ENCODE results near the gene OSTM1.

Gene OSTM1

DNA sequence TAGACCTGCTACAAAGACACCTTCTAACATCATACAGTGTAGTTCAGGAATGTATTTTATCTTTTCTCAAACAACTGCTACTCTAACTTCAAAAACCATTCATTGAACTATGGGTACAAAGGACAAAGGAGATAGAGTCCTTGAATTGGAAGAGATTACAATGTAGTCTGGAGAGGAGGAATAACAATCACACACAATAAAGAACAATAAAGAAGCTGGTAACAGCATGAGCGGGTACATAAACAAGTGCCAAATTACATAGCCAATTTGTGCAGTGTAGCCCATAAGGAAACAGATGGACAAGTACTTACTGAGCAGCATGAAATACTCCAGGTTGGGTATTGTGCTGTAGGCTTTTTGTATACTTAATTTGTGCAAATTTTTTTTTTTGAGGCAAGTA is 44.3 kb downstream of the OSTM1 start:
- Histone ChIP-seq H3K4me1 (ENCODE audit: control insufficient read depth in 1 of 2, insufficient read depth in 2 of 2, low read length in 2 of 2) (no peaks in the 10 kb centered on the region), H3K4me2 (ENCODE audit: low read length) (no peak overlapping the region), H3K9ac (ENCODE audit: low read length) (no peak overlapping the region), H3K27me3 (ENCODE audit: insufficient read depth, low read length) (no peaks in the 10 kb centered on the region), H2BK12ac (ENCODE audit: low read length) (no peak overlapping the region), H3K9me3 (ENCODE audit: insufficient read depth, low read depth, low read length) (no peaks in the 10 kb centered on the region), H4K12ac (ENCODE audit: low read depth, low read length) (no peak overlapping the region), H2BK5ac (ENCODE audit: low read depth, low read length, poor library complexity) (no peak overlapping the region), H2AFZ (ENCODE audit: insufficient read depth, low read length, poor library complexity) (no peak overlapping the region), H3K4me3 (ENCODE audit: low read depth, low read length) (no peak overlapping the region), H4K8ac (ENCODE audit: low read depth, low read length) (no peak overlapping the region), H3K23ac (ENCODE audit: low read length) (no peak overlapping the region), H3K27ac (ENCODE audit: low read depth, low read length) (no peak overlapping the region), H3K36me3 (ENCODE audit: control insufficient read depth in 1 of 2, insufficient read depth in 2 of 2, low read length in 2 of 2) (no peaks in the 10 kb centered on the region), H3K18ac (ENCODE audit: low read length) (no peak overlapping the region), H2AK5ac (ENCODE audit: low read length) (no peak overlapping the region), H3K79me1 (ENCODE audit: low read length) (no peaks in the 10 kb centered on the region), H3K4ac (ENCODE audit: low read depth, low read length) (no peak overlapping the region), H3K79me2 (ENCODE audit: control insufficient read depth, insufficient read depth, low read length, poor library complexity) (no peaks in the 10 kb centered on the region), H4K91ac (ENCODE audit: low read depth, low read length) (no peak overlapping the region), H3K14ac (ENCODE audit: low read length) (no peak overlapping the region), H2BK120ac (ENCODE audit: insufficient read depth, low read length, poor library complexity) (no peak overlapping the region)
- DNase-seq = no peak
- WGBS (ENCODE audit: extremely low coverage, insufficient coverage, insufficient read length) = no CpG with 5 or more reads among the region's 1 CpG

DNA sequence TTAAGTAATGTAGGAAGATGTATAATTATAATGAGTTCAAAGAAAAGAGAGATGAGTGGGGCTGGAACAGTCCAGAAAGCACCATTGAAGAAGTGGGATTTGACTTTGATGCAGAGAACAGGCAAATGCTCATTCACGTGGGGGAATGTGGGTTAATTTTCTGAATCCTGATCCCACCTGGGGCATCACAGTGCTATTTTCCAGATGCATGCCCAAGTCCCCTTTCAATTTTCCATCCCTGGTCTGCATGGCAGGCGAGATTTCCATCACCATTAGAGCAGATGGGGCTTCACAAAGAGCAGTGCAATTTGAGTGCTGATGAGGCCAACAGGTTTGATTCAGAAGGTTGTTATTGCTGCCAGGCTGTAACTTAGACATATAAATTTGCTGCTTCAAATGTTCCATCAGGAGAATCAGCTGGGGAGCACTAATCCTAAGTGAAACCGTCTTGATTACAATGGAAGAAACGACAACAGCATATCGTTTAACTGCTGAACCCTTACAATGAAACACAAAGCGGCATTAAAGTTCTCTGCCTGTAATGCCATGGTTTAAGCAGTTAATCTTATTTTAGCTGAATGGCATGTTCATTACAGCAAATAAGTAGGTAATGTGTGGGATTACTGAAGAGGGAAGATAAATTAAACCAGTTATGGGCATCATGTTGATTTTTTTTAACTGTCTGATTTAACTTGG is 45.2 kb downstream of the OSTM1 start:
- no peak overlapping the region for H3K14ac ChIP-seq (ENCODE audit: low read length)
- no peak overlapping the region for H3K9ac ChIP-seq (ENCODE audit: low read length)
- DNase-seq = no peak
- no peak overlapping the region for H2BK120ac ChIP-seq (ENCODE audit: insufficient read depth, low read length, poor library complexity)
- no CpG with 5 or more reads among the region's 6 CpGs for WGBS (ENCODE audit: extremely low coverage, insufficient coverage, insufficient read length)
- H3K27ac ChIP-seq (ENCODE audit: low read depth, low read length) = no peak overlapping the region
- no peaks in the 10 kb centered on the region for H3K4me1 ChIP-seq (ENCODE audit: control insufficient read depth in 1 of 2, insufficient read depth in 2 of 2, low read length in 2 of 2)
- no peak overlapping the region for H3K23ac ChIP-seq (ENCODE audit: low read length)
- H3K4me3 ChIP-seq (ENCODE audit: low read depth, low read length) = no peak overlapping the region
- no peaks in the 10 kb centered on the region for H3K79me1 ChIP-seq (ENCODE audit: low read length)
- no peaks in the 10 kb centered on the region for H3K36me3 ChIP-seq (ENCODE audit: control insufficient read depth in 1 of 2, insufficient read depth in 2 of 2, low read length in 2 of 2)
- no peak overlapping the region for H4K8ac ChIP-seq (ENCODE audit: low read depth, low read length)
- no peak overlapping the region for H3K18ac ChIP-seq (ENCODE audit: low read length)
- H3K4ac ChIP-seq (ENCODE audit: low read depth, low read length) = no peak overlapping the region
- no peak overlapping the region for H2AFZ ChIP-seq (ENCODE audit: insufficient read depth, low read length, poor library complexity)
- H2BK5ac ChIP-seq (ENCODE audit: low read depth, low read length, poor library complexity) = no peak overlapping the region
- no peak overlapping the region for H3K4me2 ChIP-seq (ENCODE audit: low read length)
- no peak overlapping the region for H4K91ac ChIP-seq (ENCODE audit: low read depth, low read length)
- no peak overlapping the region for H2AK5ac ChIP-seq (ENCODE audit: low read length)
- H2BK12ac ChIP-seq (ENCODE audit: low read length) = no peak overlapping the region
- H3K79me2 ChIP-seq (ENCODE audit: control insufficient read depth, insufficient read depth, low read length, poor library complexity) = no peaks in the 10 kb centered on the region
- H3K9me3 ChIP-seq (ENCODE audit: insufficient read depth, low read depth, low read length) = no peaks in the 10 kb centered on the region
- no peak overlapping the region for H4K12ac ChIP-seq (ENCODE audit: low read depth, low read length)
- no peaks in the 10 kb centered on the region for H3K27me3 ChIP-seq (ENCODE audit: insufficient read depth, low read length)

DNA sequence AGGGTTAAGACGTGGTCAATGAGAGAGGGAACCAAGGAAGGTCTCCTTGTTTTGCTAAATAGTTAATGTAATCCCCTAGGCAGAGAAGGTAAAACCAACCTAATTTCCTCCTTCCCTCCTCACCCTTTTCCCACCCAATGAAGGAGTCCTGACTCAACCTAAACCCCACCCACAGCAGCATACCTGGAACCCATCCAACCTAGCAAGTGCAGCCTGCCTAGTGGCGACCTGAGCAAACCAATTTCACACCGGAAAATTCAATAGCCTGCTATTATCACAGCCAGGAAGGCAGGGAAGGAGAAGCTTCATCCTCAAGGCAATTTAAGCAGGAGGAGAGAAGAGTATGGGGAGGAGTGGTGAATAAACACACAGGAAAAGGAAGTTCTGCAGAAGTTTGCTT is 46.9 kb downstream of the OSTM1 start:
- Histone ChIP-seq H3K4me1 (ENCODE audit: control insufficient read depth in 1 of 2, insufficient read depth in 2 of 2, low read length in 2 of 2) (no peaks in the 10 kb centered on the region), H2AK5ac (ENCODE audit: low read length) (no peak overlapping the region), H4K8ac (ENCODE audit: low read depth, low read length) (no peak overlapping the region), H3K9ac (ENCODE audit: low read length) (no peak overlapping the region), H4K91ac (ENCODE audit: low read depth, low read length) (no peak overlapping the region), H2BK5ac (ENCODE audit: low read depth, low read length, poor library complexity) (no peak overlapping the region), H3K9me3 (ENCODE audit: insufficient read depth, low read depth, low read length) (no peaks in the 10 kb centered on the region), H3K27ac (ENCODE audit: low read depth, low read length) (no peak overlapping the region), H3K36me3 (ENCODE audit: control insufficient read depth in 1 of 2, insufficient read depth in 2 of 2, low read length in 2 of 2) (no peaks in the 10 kb centered on the region), H4K12ac (ENCODE audit: low read depth, low read length) (no peak overlapping the region), H3K27me3 (ENCODE audit: insufficient read depth, low read length) (no peaks in the 10 kb centered on the region), H3K23ac (ENCODE audit: low read length) (no peak overlapping the region), H3K4me2 (ENCODE audit: low read length) (no peak overlapping the region), H3K14ac (ENCODE audit: low read length) (no peak overlapping the region), H3K18ac (ENCODE audit: low read length) (no peak overlapping the region), H2BK12ac (ENCODE audit: low read length) (no peak overlapping the region), H3K4ac (ENCODE audit: low read depth, low read length) (no peak overlapping the region), H3K4me3 (ENCODE audit: low read depth, low read length) (no peak overlapping the region), H3K79me1 (ENCODE audit: low read length) (no peaks in the 10 kb centered on the region), H3K79me2 (ENCODE audit: control insufficient read depth, insufficient read depth, low read length, poor library complexity) (no peaks in the 10 kb centered on the region), H2BK120ac (ENCODE audit: insufficient read depth, low read length, poor library complexity) (no peak overlapping the region), H2AFZ (ENCODE audit: insufficient read depth, low read length, poor library complexity) (no peak overlapping the region)
- DNase-seq = no peak
- WGBS (ENCODE audit: extremely low coverage, insufficient coverage, insufficient read length) = no CpG with 5 or more reads among the region's 3 CpGs

DNA sequence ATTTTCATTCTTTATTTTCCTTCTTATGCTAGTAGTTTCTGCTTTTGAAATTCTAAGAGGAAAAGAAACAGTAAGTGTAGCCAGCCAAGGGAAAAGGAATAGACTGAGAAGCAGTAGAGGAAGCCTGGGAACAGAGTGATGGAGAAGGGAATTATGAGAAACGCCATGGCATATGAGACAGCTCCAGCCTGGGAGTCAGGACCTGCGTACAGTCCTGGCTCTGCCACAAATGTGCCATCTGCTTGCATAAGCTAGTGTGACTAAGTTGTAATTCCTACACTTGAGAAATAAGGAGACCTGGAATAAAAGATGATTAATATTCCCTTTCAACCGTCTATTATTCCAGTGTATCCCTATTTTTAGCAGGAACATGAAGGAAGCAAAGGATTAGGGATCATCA is 47.5 kb downstream of the OSTM1 start:
- no CpG with 5 or more reads among the region's 3 CpGs for WGBS (ENCODE audit: extremely low coverage, insufficient coverage, insufficient read length)
- no peak overlapping the region for H3K23ac ChIP-seq (ENCODE audit: low read length)
- no peak overlapping the region for H2BK12ac ChIP-seq (ENCODE audit: low read length)
- no peaks in the 10 kb centered on the region for H3K27me3 ChIP-seq (ENCODE audit: insufficient read depth, low read length)
- no peak overlapping the region for H2AFZ ChIP-seq (ENCODE audit: insufficient read depth, low read length, poor library complexity)
- DNase-seq = no peak
- no peak overlapping the region for H2BK5ac ChIP-seq (ENCODE audit: low read depth, low read length, poor library complexity)
- no peak overlapping the region for H3K9ac ChIP-seq (ENCODE audit: low read length)
- H3K4me1 ChIP-seq (ENCODE audit: control insufficient read depth in 1 of 2, insufficient read depth in 2 of 2, low read length in 2 of 2) = no peaks in the 10 kb centered on the region
- no peak overlapping the region for H3K4me3 ChIP-seq (ENCODE audit: low read depth, low read length)
- no peaks in the 10 kb centered on the region for H3K9me3 ChIP-seq (ENCODE audit: insufficient read depth, low read depth, low read length)
- no peaks in the 10 kb centered on the region for H3K79me1 ChIP-seq (ENCODE audit: low read length)
- H3K36me3 ChIP-seq (ENCODE audit: control insufficient read depth in 1 of 2, insufficient read depth in 2 of 2, low read length in 2 of 2) = no peaks in the 10 kb centered on the region
- no peak overlapping the region for H3K4ac ChIP-seq (ENCODE audit: low read depth, low read length)
- H4K8ac ChIP-seq (ENCODE audit: low read depth, low read length) = no peak overlapping the region
- H3K4me2 ChIP-seq (ENCODE audit: low read length) = no peak overlapping the region
- H3K18ac ChIP-seq (ENCODE audit: low read length) = no peak overlapping the region
- H2AK5ac ChIP-seq (ENCODE audit: low read length) = no peak overlapping the region
- no peak overlapping the region for H2BK120ac ChIP-seq (ENCODE audit: insufficient read depth, low read length, poor library complexity)
- no peak overlapping the region for H4K91ac ChIP-seq (ENCODE audit: low read depth, low read length)
- H3K14ac ChIP-seq (ENCODE audit: low read length) = no peak overlapping the region
- H3K79me2 ChIP-seq (ENCODE audit: control insufficient read depth, insufficient read depth, low read length, poor library complexity) = no peaks in the 10 kb centered on the region
- H3K27ac ChIP-seq (ENCODE audit: low read depth, low read length) = no peak overlapping the region
- H4K12ac ChIP-seq (ENCODE audit: low read depth, low read length) = no peak overlapping the region
